Daoy (cell line): ENCODE data around the gene PKNOX2. TPM values are rescaled to one million over a fixed set of nuclear protein-coding genes. Genes with fewer than 3 reads are reported as not detected.
A peak's percentile ranks its signal among the peaks of the same experiment; 100 is the strongest.

Experiments
- DNase-seq: peaks from one replicate; pipeline ENCODE4 v3.0.0-alpha.2; 2015; ENCODE audit warnings: low read depth
- total RNA-seq: library from RNA; depleted of rRNA; stranded (reverse); fragments of >200 nt; shearing (Covaris generic); gene quantifications from 2 replicates; pipeline ENCODE4 v1.2.3, GENCODE V29; 2014

The PKNOX2 gene
- total RNA-seq, 1 experiment from 2014 or later, result 1.4 TPM

- DNase-seq, result no peak
Measured at GRCh38 chr11:125284245-125284850, 119.8 kb downstream of the PKNOX2 start.

GRCh38 chr11:125285844-125286243 lies 121.3 kb downstream of the PKNOX2 start:
- DNase-seq, result no peak

- no peak for DNase-seq
Measured at GRCh38 chr11:125286486-125286885, 121.9 kb downstream of the PKNOX2 start.

- peak; percentile 40 for DNase-seq
Measured at GRCh38 chr11:125287491-125288210, 123.1 kb downstream of the PKNOX2 start.

- DNase-seq, result peak; percentile 41
Measured at GRCh38 chr11:125289419-125290098, 125.0 kb downstream of the PKNOX2 start.

GRCh38 chr11:125290263-125290662 lies 125.7 kb downstream of the PKNOX2 start:
- DNase-seq, result no peak

- DNase-seq, result no peak
Measured at GRCh38 chr11:125292100-125292499, 127.5 kb downstream of the PKNOX2 start.

- no peak for DNase-seq
Measured at GRCh38 chr11:125293596-125293995, 129.0 kb downstream of the PKNOX2 start.

GRCh38 chr11:125295931-125296330 lies 131.4 kb downstream of the PKNOX2 start:
- no peak for DNase-seq

GRCh38 chr11:125297346-125297915 lies 132.9 kb downstream of the PKNOX2 start:
- DNase-seq, result no peak

- DNase-seq, result no peak
Measured at GRCh38 chr11:125299061-125299615, 134.6 kb downstream of the PKNOX2 start.

GRCh38 chr11:125299821-125300220 lies 135.3 kb downstream of the PKNOX2 start:
- no peak for DNase-seq

GRCh38 chr11:125300791-125301218 lies 136.3 kb downstream of the PKNOX2 start:
- DNase-seq, result peak; percentile 89

- DNase-seq, result no peak
Measured at GRCh38 chr11:125301346-125301745, 136.8 kb downstream of the PKNOX2 start.

GRCh38 chr11:125303186-125303585 lies 138.6 kb downstream of the PKNOX2 start:
- no peak for DNase-seq

- DNase-seq, result no peak
Measured at GRCh38 chr11:125303694-125304093, 139.1 kb downstream of the PKNOX2 start.

GRCh38 chr11:125304136-125304535 lies 139.6 kb downstream of the PKNOX2 start:
- DNase-seq, result peak; percentile 33

GRCh38 chr11:125304876-125305275 lies 140.3 kb downstream of the PKNOX2 start:
- DNase-seq, result no peak

- no peak for DNase-seq
Measured at GRCh38 chr11:125305345-125305744, 140.8 kb downstream of the PKNOX2 start.

- no peak for DNase-seq
Measured at GRCh38 chr11:125306476-125306875, 141.9 kb downstream of the PKNOX2 start.

GRCh38 chr11:125308246-125308645 lies 143.7 kb downstream of the PKNOX2 start:
- no peak for DNase-seq

GRCh38 chr11:125312391-125312790 lies 147.8 kb downstream of the PKNOX2 start:
- no peak for DNase-seq
